ENCODE measurements around the gene CEMIP. TPM values are rescaled to one million over a fixed set of nuclear protein-coding genes. Genes with fewer than 3 reads are reported as not detected.

Gene CEMIP
- polyA plus RNA-seq, 1 of the 3 experiments (the other 2 are of a cell fraction): 27.8 TPM

- H3K9ac ChIP-seq: no peak overlapping the region
- no peaks in the 10 kb centered on the region for H3F3A ChIP-seq (replicated peaks; ENCODE audit: insufficient read depth)
- no peaks in the 10 kb centered on the region for H3K9me2 ChIP-seq
- WGBS (ENCODE audit: low lambda C conversion rate): 37% methylated on average over 3 of the region's 3 CpGs
- ChIA-PET CTCF (interaction anchor here (1.1 to 6.3 kb wide), 8 partner anchors 8 to 512 kb away, joined by 3 to 139 read pairs (median 24); partner anchors contain the start of gene CEMIP), POLR2A (no interaction called here)
- peaks cover 0 to 7% of the 10 kb centered on the region in 2 experiments; a peak in 1 of 4 replicates for H3K4me1 ChIP-seq (ENCODE audit: control insufficient read depth in 1 of 2, insufficient read depth in 2 of 2, low read depth in 1 of 2, low read length in 1 of 2)
- no peaks in the 10 kb centered on the region for H3K9me3 ChIP-seq
- no peak for DNase-seq
- no peak overlapping the region for H3K4me3 ChIP-seq (ENCODE audit: low read depth in 2 of 2, low read length in 1 of 2)
- H4K20me1 ChIP-seq (ENCODE audit: insufficient read depth): no peaks in the 10 kb centered on the region
- no peaks in the 10 kb centered on the region for H3K27me3 ChIP-seq (ENCODE audit: insufficient read depth)
- H3K27ac ChIP-seq (ENCODE audit: low read depth in 2 of 2, low read length in 1 of 2): peak overlapping the region in 1 of 2 experiments; percentile 78; a peak in 1 of 4 replicates
- no peak overlapping the region for H2AFZ ChIP-seq (ENCODE audit: low read depth)
- H3K4me2 ChIP-seq: no peak overlapping the region
- 0 out of 4 replicates have a peak, but pooled peaks of 1 of the 2 experiments have one; percentile 51 for TF ChIP-seq EP300 (IDR thresholded peaks at IDR 0.05; ENCODE audit: borderline replicate concordance in 1 of 2, low read depth in 1 of 2, low read length in 1 of 2)
- peak; percentile 97 for TF ChIP-seq TCF12 (IDR thresholded peaks at IDR 0.05)
- peak; percentile 71 for TF ChIP-seq PBX3 (IDR thresholded peaks at IDR 0.05)
- TF ChIP-seq SIN3A (IDR thresholded peaks at IDR 0.05; ENCODE audit: borderline replicate concordance, low read depth, low read length): no peak
- TF ChIP-seq MAX (IDR thresholded peaks at IDR 0.05; ENCODE audit: low read depth): peak; percentile 42
- TF ChIP-seq POLR2AphosphoS5 (IDR thresholded peaks at IDR 0.05; ENCODE audit: low read depth, low read length): peak; percentile 77; the same call in 1 of the 2 replicates
- TF ChIP-seq NFIC (IDR thresholded peaks at IDR 0.05; ENCODE audit: borderline replicate concordance): peak; percentile 79
- TF ChIP-seq FOSL2 (IDR thresholded peaks at IDR 0.05; ENCODE audit: borderline replicate concordance, low read depth): peak; percentile 13; the same call in 1 of the 2 replicates
- TF ChIP-seq RCOR1 (IDR thresholded peaks at IDR 0.05; ENCODE audit: low read length): no peak
- peak; percentile 92 for TF ChIP-seq TEAD4 (IDR thresholded peaks at IDR 0.05; ENCODE audit: borderline replicate concordance, insufficient read depth)
- TF ChIP-seq YY1 (IDR thresholded peaks at IDR 0.05; ENCODE audit: low read depth): no peak
- peak; percentile 24; the same call in 1 of the 2 replicates for TF ChIP-seq JUND (IDR thresholded peaks at IDR 0.05)
- no peaks in the 10 kb centered on the region; the same call in 1 of the 2 replicates for H3K79me2 ChIP-seq (ENCODE audit: insufficient read depth)
- H3K36me3 ChIP-seq (replicated peaks in 1 of 2; ENCODE audit: control insufficient read depth in 1 of 2, insufficient read depth in 2 of 2, low read length in 1 of 2): no peaks in the 10 kb centered on the region
Observed at GRCh38 chr15:80967451-80967850, 188.3 kb downstream of the CEMIP start.

- no peak overlapping the region for H3K9ac ChIP-seq
- peaks cover 0 to 7% of the 10 kb centered on the region in 2 experiments; a peak in 1 of 4 replicates for H3K4me1 ChIP-seq (ENCODE audit: control insufficient read depth in 1 of 2, insufficient read depth in 2 of 2, low read depth in 1 of 2, low read length in 1 of 2)
- ChIA-PET CTCF (interaction anchor here (1.0 to 6.3 kb wide), 10 partner anchors 8 to 512 kb away, joined by 3 to 139 read pairs (median 5); partner anchors contain the start of gene CEMIP), POLR2A (no interaction called here)
- WGBS (ENCODE audit: low lambda C conversion rate): 100% methylated on average over 4 of the region's 4 CpGs
- no peak overlapping the region for H2AFZ ChIP-seq (ENCODE audit: low read depth)
- H3K9me2 ChIP-seq: no peaks in the 10 kb centered on the region
- H4K20me1 ChIP-seq (ENCODE audit: insufficient read depth): no peaks in the 10 kb centered on the region
- no peaks in the 10 kb centered on the region; the same call in 1 of the 2 replicates for H3K79me2 ChIP-seq (ENCODE audit: insufficient read depth)
- H3K27ac ChIP-seq (ENCODE audit: low read depth in 2 of 2, low read length in 1 of 2): peak overlapping the region in 1 of 2 experiments; percentile 78; a peak in 1 of 4 replicates
- no peak overlapping the region for H3K4me3 ChIP-seq (ENCODE audit: low read depth in 2 of 2, low read length in 1 of 2)
- no peaks in the 10 kb centered on the region for H3K9me3 ChIP-seq
- no peak for DNase-seq
- H3F3A ChIP-seq (replicated peaks; ENCODE audit: insufficient read depth): no peaks in the 10 kb centered on the region
- no peaks in the 10 kb centered on the region for H3K27me3 ChIP-seq (ENCODE audit: insufficient read depth)
- TF ChIP-seq CHD2 (IDR thresholded peaks at IDR 0.05; ENCODE audit: low read length, partially characterized antibody) (no peak), POLR2AphosphoS5 (IDR thresholded peaks at IDR 0.05; ENCODE audit: low read depth, low read length) (no peak), PBX3 (IDR thresholded peaks at IDR 0.05) (no peak), YY1 (IDR thresholded peaks at IDR 0.05; ENCODE audit: low read depth) (no peak), REST (IDR thresholded peaks at IDR 0.05; ENCODE audit: low read depth, low read length) (no peak), MXI1 (IDR thresholded peaks at IDR 0.05; ENCODE audit: low read depth, low read length) (no peak), FOXJ3 (CRISPR knock-in tag; IDR thresholded peaks at IDR 0.05) (no peak), JUND (IDR thresholded peaks at IDR 0.05) (no peak), TEAD4 (IDR thresholded peaks at IDR 0.05; ENCODE audit: borderline replicate concordance, insufficient read depth) (no peak), RAD21 (IDR thresholded peaks at IDR 0.05; ENCODE audit: low read length) (no peak), NFIC (IDR thresholded peaks at IDR 0.05; ENCODE audit: borderline replicate concordance) (no peak), GATA2 (CRISPR knock-in tag; IDR thresholded peaks at IDR 0.05) (no peak), GABPA (IDR thresholded peaks at IDR 0.05; ENCODE audit: low read depth) (no peak)
- H3K36me3 ChIP-seq (replicated peaks in 1 of 2; ENCODE audit: control insufficient read depth in 1 of 2, insufficient read depth in 2 of 2, low read length in 1 of 2): no peaks in the 10 kb centered on the region
- no peak overlapping the region for H3K4me2 ChIP-seq
Observed at GRCh38 chr15:80967991-80968510, 188.9 kb downstream of the CEMIP start.
